Measurements from ENCODE around the gene OBSCN. TPM values are rescaled to one million over a fixed set of nuclear protein-coding genes. Genes with fewer than 3 reads are reported as not detected.

The OBSCN gene
- total and polyA plus RNA-seq, 2 of the 13 experiments (the other 11 are each of a cell fraction or from before 2014, with no cell fraction given) = 0.20 TPM

GRCh38 chr1:228212966-228213844 lies 5.4 kb downstream of the OBSCN start (continued):
- TF ChIP-seq GZF1 (CRISPR knock-in tag; IDR thresholded peaks at IDR 0.05) = no peak
- TF ChIP-seq ZNF703 (CRISPR knock-in tag; IDR thresholded peaks at IDR 0.05; ENCODE audit: borderline replicate concordance) = no peak
- TF ChIP-seq TCF7 (IDR thresholded peaks at IDR 0.05; ENCODE audit: low read depth) = no peak
- TF ChIP-seq HDAC1 (CRISPR knock-in tag; IDR thresholded peaks at IDR 0.05) = peak; percentile 39; the same call in 1 of the 2 replicates
- TF ChIP-seq JDP2 (CRISPR knock-in tag; IDR thresholded peaks at IDR 0.05; ENCODE audit: borderline replicate concordance) = no peak
- no peak for TF ChIP-seq NKX3-1 (CRISPR knock-in tag; IDR thresholded peaks at IDR 0.05)
- no peak for TF ChIP-seq PLSCR1 (CRISPR knock-in tag; IDR thresholded peaks at IDR 0.05; ENCODE audit: borderline replicate concordance)
- TF ChIP-seq, protein P1, sequence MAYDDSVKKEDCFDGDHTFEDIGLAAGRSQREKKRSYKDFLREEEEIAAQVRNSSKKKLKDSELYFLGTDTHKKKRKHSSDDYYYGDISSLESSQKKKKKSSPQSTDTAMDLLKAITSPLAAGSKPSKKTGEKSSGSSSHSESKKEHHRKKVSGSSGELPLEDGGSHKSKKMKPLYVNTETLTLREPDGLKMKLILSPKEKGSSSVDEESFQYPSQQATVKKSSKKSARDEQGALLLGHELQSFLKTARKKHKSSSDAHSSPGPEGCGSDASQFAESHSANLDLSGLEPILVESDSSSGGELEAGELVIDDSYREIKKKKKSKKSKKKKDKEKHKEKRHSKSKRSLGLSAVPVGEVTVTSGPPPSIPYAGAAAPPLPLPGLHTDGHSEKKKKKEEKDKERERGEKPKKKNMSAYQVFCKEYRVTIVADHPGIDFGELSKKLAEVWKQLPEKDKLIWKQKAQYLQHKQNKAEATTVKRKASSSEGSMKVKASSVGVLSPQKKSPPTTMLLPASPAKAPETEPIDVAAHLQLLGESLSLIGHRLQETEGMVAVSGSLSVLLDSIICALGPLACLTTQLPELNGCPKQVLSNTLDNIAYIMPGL (CRISPR knock-in tag; IDR thresholded peaks at IDR 0.05; ENCODE audit: borderline replicate concordance in 1 of 2, low read depth in 1 of 2) = peak; percentile 34 to 35; a peak in 1 of 4 replicates
- TF ChIP-seq MEF2D (CRISPR knock-in tag; IDR thresholded peaks at IDR 0.05) = no peak
- TF ChIP-seq ZKSCAN8 (CRISPR knock-in tag; IDR thresholded peaks at IDR 0.05; ENCODE audit: borderline replicate concordance) = no peak
- TF ChIP-seq MYNN (CRISPR knock-in tag; IDR thresholded peaks at IDR 0.05; ENCODE audit: low read depth) = no peak
- no peak for TF ChIP-seq ZNF556 (CRISPR knock-in tag; IDR thresholded peaks at IDR 0.05; ENCODE audit: borderline replicate concordance)
- 0 out of 2 replicates have a peak, but pooled peaks have one; percentile 15 for TF ChIP-seq GATAD2A (CRISPR knock-in tag; IDR thresholded peaks at IDR 0.05)
- TF ChIP-seq SALL1 (CRISPR knock-in tag; IDR thresholded peaks at IDR 0.05) = 0 out of 2 replicates have a peak, but pooled peaks have one; percentile 11
- TF ChIP-seq GLMP (CRISPR knock-in tag; IDR thresholded peaks at IDR 0.05; ENCODE audit: borderline replicate concordance) = no peak
- TF ChIP-seq TCF7L2 (IDR thresholded peaks at IDR 0.05; ENCODE audit: low read depth, low read length) = no peak
- TF ChIP-seq, protein P2, sequence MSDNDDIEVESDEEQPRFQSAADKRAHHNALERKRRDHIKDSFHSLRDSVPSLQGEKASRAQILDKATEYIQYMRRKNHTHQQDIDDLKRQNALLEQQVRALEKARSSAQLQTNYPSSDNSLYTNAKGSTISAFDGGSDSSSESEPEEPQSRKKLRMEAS (IDR thresholded peaks at IDR 0.05) = peak; percentile 59
- TF ChIP-seq ZBTB42 (CRISPR knock-in tag; IDR thresholded peaks at IDR 0.05) = no peak
- TF ChIP-seq ONECUT2 (CRISPR knock-in tag; IDR thresholded peaks at IDR 0.05) = no peak
- peak; percentile 45 for TF ChIP-seq XRCC5 (optimal IDR thresholded peaks at IDR 0.05; ENCODE audit: low read length)
- TF ChIP-seq ZNF7 (CRISPR knock-in tag; IDR thresholded peaks at IDR 0.05) = no peak
- no peak for TF ChIP-seq ZNF280D (CRISPR knock-in tag; IDR thresholded peaks at IDR 0.05)
- no peak for TF ChIP-seq ZMAT3 (CRISPR knock-in tag; conservative IDR thresholded peaks at IDR 0.05)
